TTC549 (cell line): ENCODE results near the gene MIEF1.

Experiments used
- FAIRE-seq: peaks from 2 replicates; lab custom pipeline; 2012; peaks lifted over from hg19 to GRCh38; lab: Jason Lieb, UNC

Gene MIEF1

DNA sequence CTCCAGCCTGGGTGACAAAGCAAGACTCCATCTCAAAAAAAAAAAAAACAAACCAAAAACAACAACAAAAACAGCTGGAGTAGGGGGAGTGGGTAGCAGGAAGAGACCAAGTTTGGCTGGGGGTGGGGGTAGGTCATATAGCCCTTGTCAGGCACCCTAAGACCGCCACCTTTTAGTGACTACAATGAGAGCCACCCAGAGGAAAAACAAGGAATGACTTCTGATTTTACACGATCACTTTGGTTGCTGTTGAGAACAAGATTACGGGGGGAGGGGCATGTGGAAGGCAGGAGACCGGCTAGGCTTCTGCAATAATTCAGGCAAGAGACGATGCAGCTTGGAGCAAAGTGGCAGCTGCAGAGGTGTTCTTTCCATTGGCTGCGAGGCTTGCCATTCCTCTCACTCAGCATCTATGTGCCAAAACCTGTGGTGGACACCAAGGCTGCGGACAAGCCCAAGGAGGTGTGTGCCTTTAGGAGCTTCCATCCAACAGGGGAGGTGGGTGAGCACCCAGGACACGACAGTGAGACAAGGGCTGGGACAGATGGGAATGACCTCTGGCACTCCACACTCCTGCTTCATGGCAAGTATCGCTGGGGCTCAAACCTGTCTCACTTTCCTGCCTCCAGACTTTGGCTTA, 28.7 kb downstream of the MIEF1 start:
- no peak for FAIRE-seq

GRCh38 chr22:39532215-39533073, 30.4 kb downstream of the MIEF1 start, which contains the start of gene RPS19BP1:
Gene RPS19BP1 (minus strand): TSS chr22:39532748. CDS start chr22:39532738, 10 bp downstream.
- peak; percentile 97 for FAIRE-seq

DNA sequence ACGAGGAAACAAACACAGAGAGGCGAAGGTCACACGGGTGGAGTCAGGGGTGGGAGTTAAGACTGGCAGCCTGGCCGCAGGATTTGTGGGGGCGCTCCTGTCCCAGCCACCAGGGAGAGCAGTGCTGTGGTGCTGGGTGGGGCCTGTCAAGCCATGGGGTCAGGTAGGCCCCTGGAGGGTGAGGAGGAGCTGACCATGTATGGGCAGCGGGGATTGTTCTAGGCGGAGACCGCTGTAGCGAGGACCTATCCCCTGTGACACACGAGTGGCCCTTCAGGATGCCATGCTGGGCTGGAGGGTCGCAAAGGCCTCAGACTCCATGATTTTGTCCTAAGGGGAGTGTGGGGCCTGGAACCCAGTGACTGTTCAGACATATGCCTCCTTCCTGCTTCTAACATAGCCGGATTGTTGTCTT, 32.0 kb downstream of the MIEF1 start:
- FAIRE-seq: no peak

GRCh38 chr22:39534591-39535356, 32.7 kb downstream of the MIEF1 start:
- FAIRE-seq: no peak

- no peak for FAIRE-seq
Measured at GRCh38 chr22:39535357-39535725, 33.3 kb downstream of the MIEF1 start.

GRCh38 chr22:39535831-39536449, 33.9 kb downstream of the MIEF1 start:
- FAIRE-seq: no peak

DNA sequence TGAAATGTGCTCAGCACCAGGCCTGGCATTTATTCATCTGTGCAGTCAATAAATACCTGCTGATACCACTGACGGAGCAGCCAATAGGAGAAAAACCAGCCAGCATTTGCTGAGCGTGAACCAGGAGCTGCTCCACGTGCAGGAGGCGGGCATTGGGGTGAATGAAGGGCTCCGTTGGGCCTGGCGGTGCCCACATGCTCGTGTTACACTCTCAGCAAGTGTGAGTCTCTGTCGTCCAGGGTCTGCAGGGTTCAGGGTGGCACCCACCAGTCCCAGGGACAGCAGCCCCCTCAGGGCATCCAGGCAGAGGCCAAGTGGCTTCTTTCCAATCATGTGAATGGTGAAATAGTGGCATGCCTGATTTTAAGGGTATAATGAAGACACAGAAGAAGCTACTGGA, 34.6 kb downstream of the MIEF1 start:
- no peak for FAIRE-seq

- FAIRE-seq: no peak
Measured at GRCh38 chr22:39537975-39538374, 35.9 kb downstream of the MIEF1 start.

GRCh38 chr22:39543095-39543494, 41.0 kb downstream of the MIEF1 start:
- FAIRE-seq: no peak

DNA sequence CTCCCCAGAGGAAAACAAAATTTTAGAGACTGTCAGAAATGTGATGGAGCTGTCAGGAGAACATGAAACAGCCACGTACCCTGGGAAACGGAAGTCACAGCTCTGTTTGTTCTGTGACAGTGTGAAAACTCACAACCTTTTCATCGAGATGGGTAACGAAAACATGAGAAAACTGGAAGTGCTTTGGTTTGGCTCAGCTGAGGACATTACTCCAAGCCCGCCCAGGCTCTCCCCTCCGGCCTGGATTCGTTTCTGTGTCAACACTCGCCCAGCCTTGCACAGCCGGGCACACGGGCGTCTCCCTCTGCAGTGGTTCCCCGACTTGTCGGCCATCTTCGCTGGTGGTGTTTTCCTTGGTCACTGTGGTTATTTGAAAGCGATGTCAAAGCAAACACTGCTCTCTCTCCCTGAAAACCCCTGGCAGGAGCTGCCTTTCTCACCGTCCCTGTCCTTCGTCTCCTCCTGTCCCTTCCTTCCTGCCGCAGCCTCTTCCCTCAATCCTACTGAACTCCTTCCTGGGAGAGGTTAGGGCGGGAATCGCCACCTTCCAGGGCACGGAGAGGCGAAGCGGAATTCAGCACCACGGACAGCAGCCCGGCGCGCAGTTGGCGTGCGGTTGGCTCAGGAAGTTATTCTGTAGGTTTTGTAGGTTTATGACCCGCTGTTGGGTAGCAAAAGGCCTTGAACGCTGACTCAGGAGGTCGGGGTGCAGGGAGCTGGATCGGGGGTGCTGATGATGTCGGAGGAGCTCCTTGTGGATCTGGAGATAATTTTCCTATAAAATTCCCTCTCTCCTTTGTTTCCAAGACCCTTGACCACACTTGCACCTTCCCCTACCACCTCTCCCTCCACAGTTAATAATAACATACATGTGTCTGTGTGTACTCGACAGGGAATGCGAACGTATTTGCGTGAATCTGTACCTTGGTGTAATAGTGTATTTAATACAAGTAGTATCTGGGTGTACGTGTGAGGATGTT, 43.6 kb downstream of the MIEF1 start:
- no peak for FAIRE-seq

- no peak for FAIRE-seq
Measured at GRCh38 chr22:39546889-39547586, 44.9 kb downstream of the MIEF1 start.

DNA sequence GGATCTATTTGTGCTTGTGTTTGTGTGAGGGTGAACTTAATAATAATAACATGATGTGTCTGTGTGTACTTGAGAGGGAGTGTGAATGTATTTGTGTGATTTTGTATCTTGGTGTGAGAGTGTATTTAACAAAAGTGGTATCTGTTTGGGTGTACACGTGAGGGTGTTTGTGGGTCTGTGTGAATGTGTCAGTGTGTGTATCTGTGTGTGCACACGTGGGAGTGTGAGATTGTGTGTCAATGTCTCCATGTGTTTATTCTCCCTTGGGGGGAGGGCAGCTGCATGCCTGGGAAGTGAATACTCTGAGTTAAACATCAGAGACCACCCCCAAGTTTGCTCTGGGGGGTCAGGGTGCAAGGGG, 45.5 kb downstream of the MIEF1 start:
- FAIRE-seq: no peak

DNA sequence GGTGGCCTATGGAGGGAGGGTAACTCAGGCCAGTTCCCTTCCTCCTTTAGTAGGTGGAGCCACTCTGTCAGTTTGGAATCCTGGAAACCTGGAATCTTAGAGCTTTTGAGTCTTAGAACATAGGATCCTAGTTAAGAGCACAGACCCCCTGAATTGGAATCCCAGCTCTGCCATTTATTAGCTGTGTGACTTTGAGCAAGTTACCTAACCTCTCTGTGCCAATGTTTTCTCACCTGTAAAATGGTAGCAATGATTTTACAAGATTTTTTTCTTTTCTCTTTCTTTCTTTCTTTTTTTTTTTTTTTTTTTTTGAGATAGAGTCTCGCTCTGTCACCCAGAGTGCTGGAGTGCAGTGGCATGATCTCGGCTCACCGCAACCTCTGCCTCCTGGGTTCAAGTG, 51.3 kb downstream of the MIEF1 start:
- FAIRE-seq: no peak

DNA sequence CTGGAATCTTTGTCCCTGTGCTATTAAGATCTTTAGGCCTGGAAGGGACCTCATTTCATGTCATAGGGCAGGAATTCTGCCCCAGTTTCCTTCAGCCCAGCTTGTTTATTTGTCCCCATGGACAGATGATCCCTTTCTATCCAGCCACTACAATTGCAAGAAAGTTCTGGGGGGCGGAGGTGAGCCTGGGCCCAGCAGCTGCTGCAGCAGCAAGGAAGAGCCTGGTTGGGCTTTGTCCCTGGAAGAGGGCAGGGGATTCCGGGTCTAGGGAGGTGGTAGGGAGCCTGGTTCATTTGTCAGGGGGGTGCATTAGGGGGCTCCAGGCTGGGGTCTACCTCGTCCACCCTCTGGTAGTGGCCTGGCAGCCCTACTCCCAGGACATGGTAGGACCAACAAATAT, 52.1 kb downstream of the MIEF1 start:
- no peak for FAIRE-seq

DNA sequence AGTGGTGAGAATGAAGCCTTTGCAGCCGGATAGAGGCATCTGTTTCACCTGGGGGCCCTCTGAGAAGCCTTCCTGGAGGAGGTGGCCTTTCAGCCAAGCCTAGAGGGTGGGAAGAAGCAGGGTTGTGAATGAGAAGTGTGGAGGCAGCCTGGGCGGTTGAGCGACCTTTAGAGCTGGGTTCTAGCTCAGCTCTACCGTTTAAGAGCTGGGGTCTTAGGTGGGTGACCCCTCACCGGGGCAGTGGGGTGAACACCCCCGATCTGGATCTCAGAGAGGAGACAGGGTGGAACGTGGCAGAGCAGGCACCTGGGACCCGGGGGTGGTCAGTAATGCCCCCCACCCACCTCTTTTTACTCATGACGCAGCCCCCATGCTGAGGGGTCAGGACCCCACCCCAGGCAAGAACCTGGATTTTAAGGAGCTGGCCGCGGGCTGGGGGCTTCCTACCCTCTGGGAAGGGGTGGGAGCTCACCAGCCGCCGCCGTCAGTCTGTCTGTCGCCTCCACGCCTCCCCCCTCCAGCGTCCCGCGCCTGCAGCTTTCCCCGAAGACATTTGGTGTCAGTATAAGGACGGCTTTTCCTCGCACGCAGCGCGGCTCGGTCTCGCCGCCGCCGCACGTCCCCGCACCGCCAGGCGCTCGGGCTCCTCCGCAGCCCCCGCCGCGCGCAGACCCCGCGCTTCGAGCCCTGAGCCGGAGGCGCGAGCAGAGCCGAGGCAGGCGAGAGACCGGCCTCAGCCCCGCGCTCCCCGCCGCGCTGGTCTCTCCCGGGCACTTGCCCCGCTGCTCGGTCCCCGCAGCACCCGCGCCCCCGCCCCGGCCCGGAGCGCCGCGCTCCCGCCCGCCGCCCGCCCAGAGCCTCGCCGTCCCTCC, 55.1 kb downstream of the MIEF1 start:
- FAIRE-seq: no peak

- FAIRE-seq: no peak
Measured at GRCh38 chr22:39558254-39558727, 56.2 kb downstream of the MIEF1 start.

- FAIRE-seq: no peak
Measured at GRCh38 chr22:39558950-39559349, 56.9 kb downstream of the MIEF1 start.

DNA sequence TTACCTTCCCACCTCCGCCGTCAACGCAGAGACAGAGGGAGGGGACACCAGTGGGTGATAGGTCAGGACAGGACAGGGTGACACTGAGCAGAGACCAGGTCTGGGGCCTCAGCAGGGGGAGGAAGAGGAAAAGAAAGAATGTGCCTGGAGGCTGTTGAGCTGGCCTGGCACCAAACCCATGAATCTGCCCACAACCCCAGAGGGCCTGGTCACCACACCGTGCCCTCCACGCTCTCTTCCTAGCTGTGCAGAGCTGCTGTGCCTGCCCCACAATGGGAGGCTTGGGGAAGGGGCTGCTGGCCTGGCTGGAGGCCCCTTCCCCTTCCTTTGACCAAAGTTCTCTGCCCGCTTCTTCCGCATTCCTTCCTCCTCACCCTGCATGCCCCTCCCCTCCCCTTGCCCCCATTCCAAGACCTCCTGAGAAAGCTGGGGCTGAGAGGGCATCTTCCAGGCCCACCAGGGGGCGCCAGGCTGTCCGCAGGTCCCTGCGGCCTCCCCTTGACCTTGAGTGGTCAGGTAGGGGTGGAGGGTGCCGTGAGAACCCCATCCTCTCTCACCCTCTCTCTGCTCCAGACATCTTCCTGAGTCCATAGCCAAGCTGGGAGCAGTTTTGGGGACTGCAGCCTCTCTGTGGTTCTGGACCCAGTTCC, 57.5 kb downstream of the MIEF1 start:
- FAIRE-seq: no peak

GRCh38 chr22:39560127-39560526, 58.0 kb downstream of the MIEF1 start:
- no peak for FAIRE-seq
